Measurements from ENCODE around the gene CXXC1.
"Not testable (repeated sequence)": the region's sequence is repeated elsewhere in the genome, so short reads cannot be mapped to it uniquely, and the experiment has no call there.

The CXXC1 gene

GRCh38 chr18:50315100-50315871, 27.8 kb upstream of the CXXC1 start:
- no peak for TF ChIP-seq CTCF (conservative IDR thresholded peaks at IDR 0.05; ENCODE audit: control insufficient read depth, insufficient read depth, low read depth, low read length)
- H3K4me3 ChIP-seq (ENCODE audit: control insufficient read depth, low read depth, low read length) = no peak overlapping the region
- peak; percentile 3 for DNase-seq (ENCODE audit: low read depth)

GRCh38 chr18:50313873-50314460, 26.5 kb upstream of the CXXC1 start:
- no peak for DNase-seq (ENCODE audit: low read depth)
- no peak for TF ChIP-seq CTCF (conservative IDR thresholded peaks at IDR 0.05; ENCODE audit: control insufficient read depth, insufficient read depth, low read depth, low read length)

GRCh38 chr18:50313031-50313607, 25.6 kb upstream of the CXXC1 start:
- peak; percentile 7 for DNase-seq (ENCODE audit: low read depth)
- no peak for TF ChIP-seq CTCF (conservative IDR thresholded peaks at IDR 0.05; ENCODE audit: control insufficient read depth, insufficient read depth, low read depth, low read length)
- H3K4me3 ChIP-seq (ENCODE audit: control insufficient read depth, low read depth, low read length) = no peak overlapping the region

More at GRCh38 chr18:50313873-50314460, 26.5 kb upstream of the CXXC1 start:
- no peak overlapping the region for H3K4me3 ChIP-seq (ENCODE audit: control insufficient read depth, low read depth, low read length)

DNA sequence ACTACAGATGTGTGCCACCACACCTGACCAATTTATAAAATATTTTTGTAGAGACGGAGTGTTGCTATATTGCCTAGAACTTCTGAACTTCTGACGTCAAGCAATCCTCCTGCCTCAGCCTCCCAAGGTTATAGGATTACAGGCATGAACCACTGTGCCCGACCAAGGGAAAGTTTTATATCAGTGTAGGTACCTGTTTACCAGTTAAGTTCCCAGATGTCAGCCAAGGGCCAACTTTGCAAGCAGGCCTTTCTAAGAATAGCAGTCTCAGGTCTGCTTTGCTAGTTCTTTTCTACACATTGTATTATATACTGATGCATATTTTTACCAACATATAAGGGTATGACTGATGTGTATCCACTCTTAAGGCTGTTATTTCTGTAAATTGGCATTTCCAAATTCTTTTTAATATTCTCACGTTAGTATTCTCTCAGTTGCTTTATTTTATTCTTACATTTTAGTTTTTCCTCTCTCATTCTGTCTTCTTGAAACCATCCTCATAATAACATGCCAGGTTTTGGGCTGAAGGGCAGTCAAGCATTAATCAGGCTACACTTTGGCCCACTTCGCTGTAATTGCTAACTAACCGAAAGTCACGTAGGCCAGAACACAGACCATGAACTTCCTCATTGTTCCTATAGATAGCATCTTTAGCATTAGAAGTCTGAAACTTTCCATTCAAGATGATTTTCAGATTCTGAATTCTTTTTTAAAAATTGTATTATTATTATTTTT, 25.0 kb upstream of the CXXC1 start:
- no peak for TF ChIP-seq CTCF (conservative IDR thresholded peaks at IDR 0.05; ENCODE audit: control insufficient read depth, insufficient read depth, low read depth, low read length)
- H3K4me3 ChIP-seq (ENCODE audit: control insufficient read depth, low read depth, low read length) = no peak overlapping the region
- DNase-seq (ENCODE audit: low read depth) = no peak

DNA sequence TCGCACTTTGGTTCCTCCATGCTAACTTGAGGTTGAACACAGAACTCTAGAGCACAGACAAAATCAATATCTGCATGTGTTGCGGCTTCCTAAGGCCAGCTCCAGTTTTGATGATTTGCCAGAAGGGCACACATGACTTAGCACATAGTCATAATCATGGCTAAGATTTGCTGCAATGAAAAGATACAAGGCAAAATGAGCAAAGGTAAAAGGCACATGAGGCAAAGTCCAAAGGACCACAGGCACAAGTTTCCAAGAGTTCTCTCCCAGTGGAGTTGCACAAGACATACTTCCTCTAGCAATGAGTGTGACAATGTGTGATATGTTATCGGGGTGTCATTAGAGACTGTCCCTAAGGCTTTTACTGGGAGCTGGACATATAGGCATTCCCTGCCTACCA, 24.2 kb upstream of the CXXC1 start:
- TF ChIP-seq CTCF (conservative IDR thresholded peaks at IDR 0.05; ENCODE audit: control insufficient read depth, insufficient read depth, low read depth, low read length) = no peak
- no peak for DNase-seq (ENCODE audit: low read depth)

GRCh38 chr18:50310080-50310479, 22.6 kb upstream of the CXXC1 start:
- no peak for TF ChIP-seq CTCF (conservative IDR thresholded peaks at IDR 0.05; ENCODE audit: control insufficient read depth, insufficient read depth, low read depth, low read length)
- DNase-seq (ENCODE audit: low read depth) = no peak
- H3K4me3 ChIP-seq (ENCODE audit: control insufficient read depth, low read depth, low read length) = no peak overlapping the region

More for the DNA sequence above, 24.2 kb upstream of the CXXC1 start:
- H3K4me3 ChIP-seq (ENCODE audit: control insufficient read depth, low read depth, low read length) = no peak overlapping the region

- not testable (repeated sequence) for DNase-seq (ENCODE audit: low read depth); H3K4me3 ChIP-seq (ENCODE audit: control insufficient read depth, low read depth, low read length)
Observed at GRCh38 chr18:50308851-50309250, 21.4 kb upstream of the CXXC1 start.
